Ishikawa (cell line): Measurements from ENCODE around the gene SLC6A18.

Experiments
- CEBPB ChIP-seq: IDR thresholded peaks from 2 replicates; pipeline ENCODE4 v1.6.1; 2012
- EGR1 ChIP-seq: IDR thresholded peaks from 2 replicates; pipeline ENCODE4 v1.6.1; 2012
- EP300 ChIP-seq: IDR thresholded peaks from 2 replicates; pipeline ENCODE4 v1.6.1; 2012; ENCODE audit warnings: borderline replicate concordance
- RAD21 ChIP-seq: IDR thresholded peaks from 2 replicates; pipeline ENCODE4 v1.6.1; 2012; ENCODE audit warnings: low read depth
- TAF1 ChIP-seq: IDR thresholded peaks from 2 replicates; pipeline ENCODE4 v1.6.1; 2012; ENCODE audit warnings: low read depth, mild to moderate bottlenecking
- YY1 ChIP-seq: IDR thresholded peaks from 2 replicates; pipeline ENCODE4 v1.6.1; 2012; ENCODE audit warnings: low read depth
- ZBTB7A ChIP-seq: IDR thresholded peaks from 2 replicates; pipeline ENCODE4 v1.6.1; 2012; ENCODE audit warnings: low read depth
- TF ChIP-seq, protein P1 (sequence below): IDR thresholded peaks from 2 replicates; pipeline ENCODE4 v1.6.1; 2012; ENCODE audit warnings: low read depth, mild to moderate bottlenecking

GRCh38 chr5:1265461-1266455 lies 40.6 kb downstream of the SLC6A18 start:
- TF ChIP-seq EP300: no peak
- no peak for TF ChIP-seq ZBTB7A
- TF ChIP-seq RAD21: no peak
- TF ChIP-seq, protein P1, sequence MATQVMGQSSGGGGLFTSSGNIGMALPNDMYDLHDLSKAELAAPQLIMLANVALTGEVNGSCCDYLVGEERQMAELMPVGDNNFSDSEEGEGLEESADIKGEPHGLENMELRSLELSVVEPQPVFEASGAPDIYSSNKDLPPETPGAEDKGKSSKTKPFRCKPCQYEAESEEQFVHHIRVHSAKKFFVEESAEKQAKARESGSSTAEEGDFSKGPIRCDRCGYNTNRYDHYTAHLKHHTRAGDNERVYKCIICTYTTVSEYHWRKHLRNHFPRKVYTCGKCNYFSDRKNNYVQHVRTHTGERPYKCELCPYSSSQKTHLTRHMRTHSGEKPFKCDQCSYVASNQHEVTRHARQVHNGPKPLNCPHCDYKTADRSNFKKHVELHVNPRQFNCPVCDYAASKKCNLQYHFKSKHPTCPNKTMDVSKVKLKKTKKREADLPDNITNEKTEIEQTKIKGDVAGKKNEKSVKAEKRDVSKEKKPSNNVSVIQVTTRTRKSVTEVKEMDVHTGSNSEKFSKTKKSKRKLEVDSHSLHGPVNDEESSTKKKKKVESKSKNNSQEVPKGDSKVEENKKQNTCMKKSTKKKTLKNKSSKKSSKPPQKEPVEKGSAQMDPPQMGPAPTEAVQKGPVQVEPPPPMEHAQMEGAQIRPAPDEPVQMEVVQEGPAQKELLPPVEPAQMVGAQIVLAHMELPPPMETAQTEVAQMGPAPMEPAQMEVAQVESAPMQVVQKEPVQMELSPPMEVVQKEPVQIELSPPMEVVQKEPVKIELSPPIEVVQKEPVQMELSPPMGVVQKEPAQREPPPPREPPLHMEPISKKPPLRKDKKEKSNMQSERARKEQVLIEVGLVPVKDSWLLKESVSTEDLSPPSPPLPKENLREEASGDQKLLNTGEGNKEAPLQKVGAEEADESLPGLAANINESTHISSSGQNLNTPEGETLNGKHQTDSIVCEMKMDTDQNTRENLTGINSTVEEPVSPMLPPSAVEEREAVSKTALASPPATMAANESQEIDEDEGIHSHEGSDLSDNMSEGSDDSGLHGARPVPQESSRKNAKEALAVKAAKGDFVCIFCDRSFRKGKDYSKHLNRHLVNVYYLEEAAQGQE: no peak
- no peak for TF ChIP-seq TAF1
- no peak for TF ChIP-seq EGR1
- TF ChIP-seq CEBPB: no peak
- TF ChIP-seq YY1: no peak
